Loucy (cell line): ENCODE data around the gene SCAP.

ENCODE experiments used
- EZH2phosphoT487 ChIP-seq: fragments of 200-600 bp; IDR thresholded peaks from 2 replicates; pipeline ENCODE4 v1.6.1; 2018; ENCODE audit warnings: antibody characterized with exemption, mild to moderate bottlenecking, moderate library complexity, borderline replicate concordance
- TF ChIP-seq, protein P1 (sequence below): fragments of 200-600 bp; sonication (generic); conservative IDR thresholded peaks from 2 replicates; pipeline ENCODE4 v1.5.1; 2014; ENCODE audit warnings: mild to moderate bottlenecking, antibody characterized with exemption, low read length

DNA sequence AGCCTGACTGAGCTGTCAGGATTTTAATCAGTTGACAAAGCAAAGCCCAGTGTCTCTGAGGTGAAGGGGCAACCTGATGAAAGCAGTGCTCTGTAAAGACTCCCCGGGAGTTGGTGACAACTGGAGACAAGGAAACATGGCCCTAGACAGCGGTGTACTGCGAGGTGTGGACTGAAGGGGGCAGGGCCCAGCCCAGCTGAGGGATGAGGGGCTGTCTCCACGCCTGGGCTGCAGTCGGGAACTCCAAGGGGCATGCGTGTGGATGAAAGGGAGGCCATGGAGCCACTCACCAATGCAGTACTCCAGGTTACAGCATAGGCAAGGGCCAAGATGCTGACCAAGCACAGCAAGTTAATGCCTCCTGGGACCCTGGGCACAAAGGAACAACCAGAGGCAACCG, 45.1 kb downstream of the SCAP start:
- TF ChIP-seq, protein P1, sequence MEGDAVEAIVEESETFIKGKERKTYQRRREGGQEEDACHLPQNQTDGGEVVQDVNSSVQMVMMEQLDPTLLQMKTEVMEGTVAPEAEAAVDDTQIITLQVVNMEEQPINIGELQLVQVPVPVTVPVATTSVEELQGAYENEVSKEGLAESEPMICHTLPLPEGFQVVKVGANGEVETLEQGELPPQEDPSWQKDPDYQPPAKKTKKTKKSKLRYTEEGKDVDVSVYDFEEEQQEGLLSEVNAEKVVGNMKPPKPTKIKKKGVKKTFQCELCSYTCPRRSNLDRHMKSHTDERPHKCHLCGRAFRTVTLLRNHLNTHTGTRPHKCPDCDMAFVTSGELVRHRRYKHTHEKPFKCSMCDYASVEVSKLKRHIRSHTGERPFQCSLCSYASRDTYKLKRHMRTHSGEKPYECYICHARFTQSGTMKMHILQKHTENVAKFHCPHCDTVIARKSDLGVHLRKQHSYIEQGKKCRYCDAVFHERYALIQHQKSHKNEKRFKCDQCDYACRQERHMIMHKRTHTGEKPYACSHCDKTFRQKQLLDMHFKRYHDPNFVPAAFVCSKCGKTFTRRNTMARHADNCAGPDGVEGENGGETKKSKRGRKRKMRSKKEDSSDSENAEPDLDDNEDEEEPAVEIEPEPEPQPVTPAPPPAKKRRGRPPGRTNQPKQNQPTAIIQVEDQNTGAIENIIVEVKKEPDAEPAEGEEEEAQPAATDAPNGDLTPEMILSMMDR = no peak
- TF ChIP-seq EZH2phosphoT487 = no peak
